ENCODE measurements around the gene PPIL1. TPM values are rescaled to one million over a fixed set of nuclear protein-coding genes. Genes with fewer than 3 reads are reported as not detected.
A peak's percentile ranks its signal among the peaks of the same experiment; 100 is the strongest.

The PPIL1 gene
- total and polyA plus RNA-seq, 7 donors: 18.1 to 92.3 (median 22.4) TPM

- no peak for TF ChIP-seq CTCF (IDR thresholded peaks at IDR 0.05)
- H3K9me3 ChIP-seq: no peaks in the 10 kb centered on the region
- no peak overlapping the region for H3K27ac ChIP-seq
- H3K27me3 ChIP-seq (ENCODE audit: insufficient read depth in 3 of 3, low read length in 2 of 3): no peaks in the 10 kb centered on the region
- H3K4me1 ChIP-seq: peaks cover 18% of the 10 kb centered on the region
- no peak overlapping the region for H3K4me3 ChIP-seq
- 7 to 20% (median 11%) methylated on average over 2 of the region's 2 CpGs for WGBS, 3 donors
- intact Hi-C loops (cut with DNase I): no loop called here
- DNase-seq (no peak), ATAC-seq (peak in 2 of 4 donors; percentile 59)
- peaks cover 14 to 78% of the 10 kb centered on the region in 2 donors for H3K36me3 ChIP-seq (ENCODE audit: insufficient read depth in 1 of 2, low read depth in 1 of 2)
These were observed 32.1 kb upstream of the PPIL1 start for GRCh38 chr6:36906539-36907325.

- intact Hi-C loops (cut with DNase I): no loop called here
- Histone ChIP-seq H3K4me3 (no peak overlapping the region), H3K27me3 (ENCODE audit: insufficient read depth in 3 of 3, low read length in 2 of 3) (no peaks in the 10 kb centered on the region), H3K27ac (no peak overlapping the region), H3K36me3 (ENCODE audit: insufficient read depth in 1 of 2, low read depth in 1 of 2) (peaks cover 14 to 79% of the 10 kb centered on the region in 2 donors), H3K9me3 (no peaks in the 10 kb centered on the region), H3K4me1 (peaks cover 18% of the 10 kb centered on the region)
- DNase-seq (no peak), ATAC-seq (no peak)
- TF ChIP-seq CTCF (IDR thresholded peaks at IDR 0.05): no peak
- 98% methylated on average over 5 of the region's 5 CpGs for WGBS, 3 donors
These were observed 30.3 kb upstream of the PPIL1 start for GRCh38 chr6:36904851-36905393.

GRCh38 chr6:36904114-36904513 lies 29.5 kb upstream of the PPIL1 start:
- 78 to 82% (median 81%) methylated on average over 4 of the region's 4 CpGs for WGBS, 3 donors
- ATAC-seq (no peak), DNase-seq (no peak)
- intact Hi-C loops (cut with DNase I): no loop called here
- no peak for TF ChIP-seq CTCF (IDR thresholded peaks at IDR 0.05)
- Histone ChIP-seq H3K4me3 (no peak overlapping the region), H3K36me3 (ENCODE audit: insufficient read depth in 1 of 2, low read depth in 1 of 2) (peaks cover 14 to 80% of the 10 kb centered on the region in 2 donors), H3K4me1 (peaks cover 18% of the 10 kb centered on the region), H3K9me3 (no peaks in the 10 kb centered on the region), H3K27me3 (ENCODE audit: insufficient read depth in 3 of 3, low read length in 2 of 3) (no peaks in the 10 kb centered on the region), H3K27ac (no peak overlapping the region)

GRCh38 chr6:36897609-36898008 lies 23.0 kb upstream of the PPIL1 start:
- intact Hi-C loops (cut with DNase I): no loop called here
- no peak for TF ChIP-seq CTCF (IDR thresholded peaks at IDR 0.05)
- Histone ChIP-seq H3K36me3 (ENCODE audit: insufficient read depth in 1 of 2, low read depth in 1 of 2) (peaks cover 3 to 67% of the 10 kb centered on the region in 2 donors), H3K4me1 (no peaks in the 10 kb centered on the region), H3K27ac (no peak overlapping the region), H3K27me3 (ENCODE audit: insufficient read depth in 3 of 3, low read length in 2 of 3) (no peaks in the 10 kb centered on the region), H3K4me3 (no peak overlapping the region), H3K9me3 (no peaks in the 10 kb centered on the region)
- no peak for DNase-seq
- 81 to 87% (median 86%) methylated on average over 6 of the region's 6 CpGs for WGBS, 3 donors
- ATAC-seq: peak in 1 of 4 donors; percentile 41

Data from psoas muscle (tissue), 8 donors.